ENCODE data around the gene TPSD1. TPM values are rescaled to one million over a fixed set of nuclear protein-coding genes. Genes with fewer than 3 reads are reported as not detected.

TPSD1 gene
- not detected in 2 replicates for total RNA-seq

DNA sequence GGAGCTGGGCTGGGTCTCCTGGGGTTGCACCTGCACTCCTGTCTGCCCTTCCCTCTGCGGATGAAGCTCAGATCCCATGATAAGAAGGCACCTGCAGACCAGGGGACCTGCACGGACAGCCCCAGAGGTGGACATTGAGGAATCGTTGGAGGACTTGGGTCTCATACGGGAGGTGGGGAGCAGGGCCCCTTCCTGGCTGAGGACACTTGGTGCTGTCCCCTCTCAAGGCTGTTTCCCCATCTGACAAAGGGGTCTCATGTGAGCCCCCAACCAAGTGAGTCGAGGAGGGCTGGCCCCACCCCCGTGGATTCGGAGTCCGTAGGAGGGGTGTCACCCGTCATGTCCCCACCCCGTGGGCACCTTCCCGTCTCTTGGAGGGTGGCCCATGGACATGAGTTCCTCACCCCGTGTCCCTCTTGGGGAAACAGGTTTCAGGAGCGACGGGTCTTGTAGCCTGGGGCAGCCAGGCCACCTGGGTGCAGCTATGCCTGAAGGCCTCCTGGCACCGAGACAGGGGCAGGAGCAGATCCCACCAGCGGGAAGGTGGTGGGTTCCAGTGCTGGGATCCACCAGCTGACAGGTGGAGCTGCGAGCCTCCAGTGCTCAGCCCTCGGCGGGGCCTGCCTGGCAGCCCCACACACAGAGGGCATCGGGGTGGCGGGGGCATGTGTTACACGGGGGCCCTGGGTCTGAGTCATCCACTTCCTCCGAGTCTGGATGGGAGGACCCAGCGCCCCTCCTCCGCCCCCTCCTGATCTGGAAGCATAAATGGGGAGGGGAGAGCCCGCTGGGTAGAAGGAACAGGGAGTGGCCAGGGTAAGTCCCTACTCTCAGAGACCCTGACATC is at the start of gene TPSD1:
TSS of gene TPSD1 (plus strand) at position 794 of the 847 bp plus-strand sequence. CDS start 212 bp downstream, outside the sequence.

DNA sequence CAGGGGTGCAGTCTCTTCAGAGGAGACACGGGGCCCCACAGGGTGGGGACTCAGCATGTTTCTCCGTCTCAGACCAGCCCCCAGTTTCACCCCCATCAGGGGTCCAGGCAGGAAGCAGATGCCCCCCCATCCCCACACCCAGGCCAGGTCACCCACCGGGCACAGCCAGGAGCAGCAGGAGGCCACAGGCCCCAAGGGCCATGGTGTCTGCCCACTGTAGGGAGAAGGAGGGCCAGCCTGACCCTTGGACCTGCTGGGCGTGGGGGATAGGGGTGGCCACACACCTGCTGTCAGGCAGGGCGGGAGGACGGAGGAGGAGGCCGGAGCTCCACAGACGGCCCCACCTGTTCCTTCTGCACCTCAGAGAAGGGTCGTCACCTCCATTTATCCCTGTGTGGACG is 30.8 kb upstream of the TPSD1 start, which contains the start of gene TPSG1:
TSS of gene TPSG1 (minus strand) at position 218 of the 401 bp plus-strand sequence. CDS start at position 202, 16 bp downstream.

DNA sequence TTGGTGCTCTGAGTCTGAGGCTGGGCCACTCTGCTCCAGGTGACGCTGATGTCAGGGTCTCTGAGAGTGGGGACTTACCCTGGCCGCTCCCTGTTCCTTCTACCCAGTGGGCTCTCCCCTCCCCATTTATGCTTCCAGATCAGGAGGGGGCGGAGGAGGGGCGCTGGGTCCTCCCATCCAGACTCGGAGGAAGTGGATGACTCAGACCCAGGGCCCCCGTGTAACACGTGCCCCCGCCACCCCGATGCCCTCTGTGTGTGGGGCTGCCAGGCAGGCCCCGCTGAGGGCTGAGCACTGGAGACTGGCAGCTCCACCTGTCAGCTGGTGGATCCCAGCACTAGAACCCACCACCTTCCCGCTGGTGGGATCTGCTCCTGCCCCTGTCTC is 25.8 kb upstream of the TPSD1 start, which contains the start of gene TPSB2:
TSS of gene TPSB2 (minus strand) at position 101 of the 387 bp plus-strand sequence. CDS start 233 bp downstream, outside the sequence.

GRCh38 chr16:1240436-1240835 is 15.4 kb upstream of the TPSD1 start, which contains the start of gene TPSAB1:
Gene TPSAB1, plus strand, starts transcription at chr16:1240705. Its CDS starts 234 bp downstream, at chr16:1240939.

Other genes starting within 250 kb of the TPSD1 start
- gene SSTR5, start 183.3 kb upstream of the TPSD1 start, total RNA-seq = 0.22 and 0.77 TPM in 2 replicates
- gene C1QTNF8, start 159.8 kb upstream of the TPSD1 start, total RNA-seq = not detected in 2 replicates
- 0.09 and 0.11 TPM in 2 replicates for gene CACNA1H, start 103.0 kb upstream of the TPSD1 start, total RNA-seq
- not detected in 2 replicates for gene TPSG1, start 30.8 kb upstream of the TPSD1 start, total RNA-seq
- not detected in 2 replicates for gene TPSB2, start 25.9 kb upstream of the TPSD1 start, total RNA-seq
- gene TPSAB1, start 15.4 kb upstream of the TPSD1 start, total RNA-seq = 0.09 TPM in 1 of 2 replicates, not detected in the other
- 28.9 and 43.6 TPM in 2 replicates for gene UBE2I, start 53.6 kb downstream of the TPSD1 start, total RNA-seq
- 1.3 and 3.4 TPM in 2 replicates for gene BAIAP3, start 77.6 kb downstream of the TPSD1 start, total RNA-seq
- 45.3 and 59.5 TPM in 2 replicates for gene TSR3, start 95.8 kb downstream of the TPSD1 start, total RNA-seq
- gene GNPTG, start 95.9 kb downstream of the TPSD1 start, total RNA-seq = 26.6 and 28.3 TPM in 2 replicates
- gene UNKL, start 158.6 kb downstream of the TPSD1 start, total RNA-seq = 5.4 and 6.4 TPM in 2 replicates
- gene UQCC4, start 164.7 kb downstream of the TPSD1 start, total RNA-seq = 16.3 and 19.2 TPM in 2 replicates
- not detected in 2 replicates for gene PERCC1, start 175.0 kb downstream of the TPSD1 start, total RNA-seq
- gene CCDC154, start 188.5 kb downstream of the TPSD1 start, total RNA-seq = 0.11 and 0.17 TPM in 2 replicates
- gene CLCN7, start 219.0 kb downstream of the TPSD1 start, total RNA-seq = 57.4 and 72.2 TPM in 2 replicates
- gene PTX4, start 232.9 kb downstream of the TPSD1 start, total RNA-seq = 0.11 and 0.17 TPM in 2 replicates
- gene TELO2, start 237.3 kb downstream of the TPSD1 start, total RNA-seq = 13.8 and 16.5 TPM in 2 replicates